ENCODE measurements around the gene SLC35F3.

SLC35F3 gene

GRCh38 chr1:234047123-234047522, 142.6 kb downstream of the SLC35F3 start:
- no peak for DNase-seq

GRCh38 chr1:234062166-234062565, 157.7 kb downstream of the SLC35F3 start:
- DNase-seq = no peak

GRCh38 chr1:234065794-234066447, 161.4 kb downstream of the SLC35F3 start:
- DNase-seq = peak; percentile 82

- no peak for DNase-seq
These were observed 163.3 kb downstream of the SLC35F3 start for GRCh38 chr1:234067581-234068337.

- DNase-seq = no peak
These were observed 165.3 kb downstream of the SLC35F3 start for GRCh38 chr1:234069760-234070159.

- no peak for DNase-seq
These were observed 168.3 kb downstream of the SLC35F3 start for GRCh38 chr1:234072793-234073192.

GRCh38 chr1:234078143-234078542, 173.7 kb downstream of the SLC35F3 start:
- no peak for DNase-seq

GRCh38 chr1:234079896-234080295, 175.4 kb downstream of the SLC35F3 start:
- DNase-seq = no peak

GRCh38 chr1:234083460-234083859, 179.0 kb downstream of the SLC35F3 start:
- no peak for DNase-seq

GRCh38 chr1:234089396-234089795, 184.9 kb downstream of the SLC35F3 start:
- no peak for DNase-seq

- no peak for DNase-seq
These were observed 186.0 kb downstream of the SLC35F3 start for GRCh38 chr1:234090212-234091064.

GRCh38 chr1:234091065-234091401, 186.6 kb downstream of the SLC35F3 start:
- no peak for DNase-seq

- no peak for DNase-seq
These were observed 187.4 kb downstream of the SLC35F3 start for GRCh38 chr1:234091876-234092275.

GRCh38 chr1:234093107-234093506, 188.6 kb downstream of the SLC35F3 start:
- no peak for DNase-seq

GRCh38 chr1:234093741-234094140, 189.3 kb downstream of the SLC35F3 start:
- no peak for DNase-seq

- DNase-seq = no peak
These were observed 189.7 kb downstream of the SLC35F3 start for GRCh38 chr1:234094172-234094571.

- no peak for DNase-seq
These were observed 191.8 kb downstream of the SLC35F3 start for GRCh38 chr1:234096161-234096770.

- DNase-seq = no peak
These were observed 198.1 kb downstream of the SLC35F3 start for GRCh38 chr1:234102583-234102982.

- no peak for DNase-seq
These were observed 198.7 kb downstream of the SLC35F3 start for GRCh38 chr1:234103198-234103597.

- no peak for DNase-seq
These were observed 201.6 kb downstream of the SLC35F3 start for GRCh38 chr1:234106032-234106431.

- no peak for DNase-seq
These were observed 203.0 kb downstream of the SLC35F3 start for GRCh38 chr1:234107416-234108021.

- no peak for DNase-seq
These were observed 204.4 kb downstream of the SLC35F3 start for GRCh38 chr1:234108921-234109320.

- no peak for DNase-seq
These were observed 205.4 kb downstream of the SLC35F3 start for GRCh38 chr1:234109840-234110239.

All from RPMI8226 (cell line).